NB4 (cell line): ENCODE measurements around the gene DKK3.

ENCODE experiments used
- MYC ChIP-seq: IDR thresholded peaks from 2 replicates; pipeline ENCODE4 v1.6.1; 2011; ENCODE audit warnings: low read depth, low read length
- POLR2A ChIP-seq: IDR thresholded peaks from 2 replicates; pipeline ENCODE4 v1.6.1; 2011; ENCODE audit warnings: mild to moderate bottlenecking; ENCODE audit not compliant: insufficient read length; ENCODE audit errors: extremely low read depth
- TF ChIP-seq, protein P1 (sequence below): IDR thresholded peaks from one replicate; pipeline ENCODE4 v1.5.1; 2012; ENCODE audit warnings: low read depth, low read length
- TF ChIP-seq, protein P2 (sequence below): IDR thresholded peaks from 2 replicates; pipeline ENCODE4 v1.6.1; 2011; ENCODE audit warnings: low read depth, low read length

DNA sequence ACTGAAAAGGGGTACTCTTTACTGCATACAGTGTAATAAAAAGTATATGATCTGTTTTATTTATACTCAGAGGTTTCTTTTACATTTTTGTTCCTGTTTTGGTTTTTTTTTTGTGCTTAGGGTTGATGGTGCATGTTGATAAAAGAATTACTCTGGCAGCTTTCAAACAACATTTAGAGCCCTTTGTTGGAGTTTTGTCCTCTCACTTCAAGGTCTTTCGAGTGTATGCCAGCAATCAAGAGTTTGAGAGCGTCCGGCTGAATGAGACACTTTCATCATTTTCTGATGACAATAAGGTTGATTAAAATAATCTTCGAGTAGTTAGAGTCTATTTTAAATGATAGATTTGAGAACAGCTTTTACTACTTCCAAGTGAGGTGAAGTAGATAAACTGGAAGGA lies 60.6 kb downstream of the DKK3 start:
- TF ChIP-seq, protein P1, sequence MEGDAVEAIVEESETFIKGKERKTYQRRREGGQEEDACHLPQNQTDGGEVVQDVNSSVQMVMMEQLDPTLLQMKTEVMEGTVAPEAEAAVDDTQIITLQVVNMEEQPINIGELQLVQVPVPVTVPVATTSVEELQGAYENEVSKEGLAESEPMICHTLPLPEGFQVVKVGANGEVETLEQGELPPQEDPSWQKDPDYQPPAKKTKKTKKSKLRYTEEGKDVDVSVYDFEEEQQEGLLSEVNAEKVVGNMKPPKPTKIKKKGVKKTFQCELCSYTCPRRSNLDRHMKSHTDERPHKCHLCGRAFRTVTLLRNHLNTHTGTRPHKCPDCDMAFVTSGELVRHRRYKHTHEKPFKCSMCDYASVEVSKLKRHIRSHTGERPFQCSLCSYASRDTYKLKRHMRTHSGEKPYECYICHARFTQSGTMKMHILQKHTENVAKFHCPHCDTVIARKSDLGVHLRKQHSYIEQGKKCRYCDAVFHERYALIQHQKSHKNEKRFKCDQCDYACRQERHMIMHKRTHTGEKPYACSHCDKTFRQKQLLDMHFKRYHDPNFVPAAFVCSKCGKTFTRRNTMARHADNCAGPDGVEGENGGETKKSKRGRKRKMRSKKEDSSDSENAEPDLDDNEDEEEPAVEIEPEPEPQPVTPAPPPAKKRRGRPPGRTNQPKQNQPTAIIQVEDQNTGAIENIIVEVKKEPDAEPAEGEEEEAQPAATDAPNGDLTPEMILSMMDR = no peak
- TF ChIP-seq POLR2A (no peak), MYC (no peak)
- TF ChIP-seq, protein P2, sequence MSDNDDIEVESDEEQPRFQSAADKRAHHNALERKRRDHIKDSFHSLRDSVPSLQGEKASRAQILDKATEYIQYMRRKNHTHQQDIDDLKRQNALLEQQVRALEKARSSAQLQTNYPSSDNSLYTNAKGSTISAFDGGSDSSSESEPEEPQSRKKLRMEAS = no peak
